HepG2 (cell line): Measurements from ENCODE around the gene MARS1. TPM values are rescaled to one million over a fixed set of nuclear protein-coding genes. Genes with fewer than 3 reads are reported as not detected.

Source experiments
- ATF7 ChIP-seq, 2 experiments: fragments of 450-650 bp in 1 of 2; sonication (generic) in 1 of 2; formaldehyde crosslinking in 1 of 2; IDR thresholded peaks; 2 replicates each; pipeline versions ENCODE4 v1.4.0 to v1.6.1; 2016 to 2020; ENCODE audit warnings: antibody characterized with exemption in 1 of 2, mild to moderate bottlenecking in 1 of 2, missing genetic modification reagents in 1 of 2
- DMAP1 ChIP-seq: IDR thresholded peaks from 2 replicates; pipeline ENCODE4 v1.6.1; 2016
- HES4 ChIP-seq: sonication (generic); formaldehyde crosslinking; IDR thresholded peaks from 2 replicates; pipeline ENCODE4 v1.9.0; 2021; ENCODE audit warnings: mild to moderate bottlenecking, missing genetic modification reagents, borderline replicate concordance
- IRX3 ChIP-seq: sonication (generic); formaldehyde crosslinking; IDR thresholded peaks from 2 replicates; pipeline ENCODE4 v1.8.1; 2023; ENCODE audit warnings: mild to moderate bottlenecking, low read depth, missing genetic modification reagents, borderline replicate concordance
- NFE2 ChIP-seq: sonication (generic); formaldehyde crosslinking; IDR thresholded peaks from 2 replicates; pipeline ENCODE4 v1.4.0; 2020; ENCODE audit warnings: missing genetic modification reagents
- NFE2L2 ChIP-seq: fragments of 150-350 bp; IDR thresholded peaks from 2 replicates; pipeline ENCODE4 v1.6.1; 2014; ENCODE audit warnings: low read length
- NFIB ChIP-seq: sonication (generic); formaldehyde crosslinking; IDR thresholded peaks from 2 replicates; pipeline ENCODE4 v1.9.0; 2021; ENCODE audit warnings: missing genetic modification reagents, mild to moderate bottlenecking, borderline replicate concordance
- SKI ChIP-seq: fragments of 450-650 bp; IDR thresholded peaks from one replicate; pipeline ENCODE4 v1.6.1; 2018; ENCODE audit warnings: mild to moderate bottlenecking; ENCODE audit not compliant: partially characterized antibody
- TCF7L2 ChIP-seq: IDR thresholded peaks from 2 replicates; pipeline ENCODE4 v1.6.1; 2011; ENCODE audit warnings: mild to moderate bottlenecking, low read depth, low read length, moderate library complexity
- U2AF1 ChIP-seq: fragments of 200-400 bp; formaldehyde crosslinking; optimal IDR thresholded peaks from 2 replicates; pipeline ENCODE3; 2017; ENCODE audit warnings: mild to moderate bottlenecking, low read depth, low read length
- ZNF224 ChIP-seq: sonication (generic); formaldehyde crosslinking; IDR thresholded peaks from 2 replicates; pipeline ENCODE4 v1.5.0; 2020; ENCODE audit warnings: mild to moderate bottlenecking, missing genetic modification reagents
- ZNF329 ChIP-seq: sonication (generic); formaldehyde crosslinking; IDR thresholded peaks from 2 replicates; pipeline ENCODE4 v1.9.0; 2021; ENCODE audit warnings: low read depth, mild to moderate bottlenecking, missing genetic modification reagents
- ZNF569 ChIP-seq: sonication (generic); formaldehyde crosslinking; IDR thresholded peaks from 2 replicates; pipeline ENCODE4 v1.5.0; 2020; ENCODE audit warnings: mild to moderate bottlenecking, missing genetic modification reagents, moderate library complexity, borderline replicate concordance
- ZNF598 ChIP-seq: sonication (generic); formaldehyde crosslinking; IDR thresholded peaks from 2 replicates; pipeline ENCODE4 v1.5.1; 2020; ENCODE audit warnings: mild to moderate bottlenecking, missing genetic modification reagents, borderline replicate concordance
- ZNF891 ChIP-seq: sonication (generic); formaldehyde crosslinking; IDR thresholded peaks from 2 replicates; pipeline ENCODE4 v1.5.0; 2020; ENCODE audit warnings: mild to moderate bottlenecking, missing genetic modification reagents
- polyA plus RNA-seq, 8 experiments: library from polyadenylated mRNA; depleted of rRNA in 3 of 8; stranded (reverse) in 7 of 8; unstranded in 1 of 8; fragments of >200 nt; fragmentation: Illumina TruSeq in 4 of 8; extraction: Trizol in 4 of 8; gene quantifications; 2 replicates each; pipeline versions ENCODE4 v1.2.1 to v1.2.3, GENCODE V29; 2011 to 2016; ENCODE audit warnings: low read depth in 4 of 8, missing spikeins in 1 of 8, mixed read lengths in 1 of 8; ENCODE audit not compliant: insufficient read depth in 1 of 8
- total RNA-seq, 5 experiments: library from RNA; depleted of rRNA; stranded (reverse); fragments of >200 nt; fragmentation: Illumina TruSeq; extraction: Trizol; gene quantifications; 2 replicates each; pipeline ENCODE4 v1.2.3, GENCODE V29; 2016; ENCODE audit warnings: low read depth in 1 of 5
- TF ChIP-seq, protein P1 (sequence below): sonication (generic); formaldehyde crosslinking; IDR thresholded peaks from 2 replicates; pipeline ENCODE4 v1.4.0; 2020; ENCODE audit warnings: mild to moderate bottlenecking, missing genetic modification reagents
- TF ChIP-seq, protein P2 (sequence below), 2 experiments: sonication (generic) in 1 of 2; formaldehyde crosslinking in 1 of 2; IDR thresholded peaks; 2 replicates each; pipeline versions ENCODE4 v1.6.1 to v1.9.0; 2014 to 2022; ENCODE audit warnings: antibody characterized with exemption in 1 of 2, borderline replicate concordance in 1 of 2, inconsistent platforms in 1 of 2, low read depth in 1 of 2, missing genetic modification reagents in 1 of 2
- TF ChIP-seq, protein P3 (sequence below): sonication (generic); formaldehyde crosslinking; IDR thresholded peaks from 2 replicates; pipeline ENCODE4 v1.5.1; 2020; ENCODE audit warnings: missing genetic modification reagents, mild to moderate bottlenecking, borderline replicate concordance

Gene MARS1
- total and polyA plus RNA-seq, 2 of the 13 experiments (the other 11 are each of a cell fraction or from before 2014, with no cell fraction given) = 115 to 181 TPM

DNA sequence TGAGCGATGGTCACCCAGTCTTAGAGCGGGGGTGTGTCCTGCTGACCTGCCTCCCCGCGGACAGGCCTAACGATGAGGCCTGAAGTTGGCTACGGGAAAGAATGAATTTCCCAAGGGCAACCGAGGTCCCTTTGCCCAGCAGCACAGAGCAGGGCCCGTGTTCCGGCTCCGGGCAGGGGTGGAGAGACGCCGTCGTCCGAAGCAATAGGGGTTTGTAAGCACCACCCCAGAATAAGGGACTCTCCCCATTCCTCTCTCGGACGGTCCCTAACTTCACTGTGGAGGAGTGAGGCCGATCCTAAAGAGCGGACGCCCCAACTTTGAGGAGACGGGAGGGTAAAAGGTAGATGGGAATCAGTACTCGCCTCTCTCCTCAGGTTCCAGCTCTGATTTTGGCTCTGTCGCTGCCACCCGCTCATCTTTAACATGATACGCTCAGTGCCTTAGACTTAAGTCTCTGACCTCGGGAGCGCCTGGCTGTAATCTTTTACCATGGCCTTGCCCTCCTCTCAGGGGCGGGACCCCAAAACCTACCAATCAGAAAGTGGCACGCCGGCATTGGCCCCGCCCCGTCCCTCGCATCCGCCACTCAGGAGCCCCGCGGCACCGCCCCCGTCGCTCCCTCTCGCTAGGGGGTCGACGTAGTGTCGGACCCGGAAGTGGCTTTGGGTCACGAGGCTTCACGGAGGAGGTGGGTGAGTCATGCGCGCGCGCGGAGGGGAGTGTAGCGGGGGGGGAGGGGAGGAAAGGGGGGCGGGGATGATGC lies 32.4 kb downstream of the MARS1 start, which contains the start of gene DDIT3 (continued):
- TF ChIP-seq, protein P1, sequence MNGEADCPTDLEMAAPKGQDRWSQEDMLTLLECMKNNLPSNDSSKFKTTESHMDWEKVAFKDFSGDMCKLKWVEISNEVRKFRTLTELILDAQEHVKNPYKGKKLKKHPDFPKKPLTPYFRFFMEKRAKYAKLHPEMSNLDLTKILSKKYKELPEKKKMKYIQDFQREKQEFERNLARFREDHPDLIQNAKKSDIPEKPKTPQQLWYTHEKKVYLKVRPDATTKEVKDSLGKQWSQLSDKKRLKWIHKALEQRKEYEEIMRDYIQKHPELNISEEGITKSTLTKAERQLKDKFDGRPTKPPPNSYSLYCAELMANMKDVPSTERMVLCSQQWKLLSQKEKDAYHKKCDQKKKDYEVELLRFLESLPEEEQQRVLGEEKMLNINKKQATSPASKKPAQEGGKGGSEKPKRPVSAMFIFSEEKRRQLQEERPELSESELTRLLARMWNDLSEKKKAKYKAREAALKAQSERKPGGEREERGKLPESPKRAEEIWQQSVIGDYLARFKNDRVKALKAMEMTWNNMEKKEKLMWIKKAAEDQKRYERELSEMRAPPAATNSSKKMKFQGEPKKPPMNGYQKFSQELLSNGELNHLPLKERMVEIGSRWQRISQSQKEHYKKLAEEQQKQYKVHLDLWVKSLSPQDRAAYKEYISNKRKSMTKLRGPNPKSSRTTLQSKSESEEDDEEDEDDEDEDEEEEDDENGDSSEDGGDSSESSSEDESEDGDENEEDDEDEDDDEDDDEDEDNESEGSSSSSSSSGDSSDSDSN (CRISPR knock-in tag) = peak; percentile 51; the same call in 1 of the 2 replicates
- TF ChIP-seq, protein P2, sequence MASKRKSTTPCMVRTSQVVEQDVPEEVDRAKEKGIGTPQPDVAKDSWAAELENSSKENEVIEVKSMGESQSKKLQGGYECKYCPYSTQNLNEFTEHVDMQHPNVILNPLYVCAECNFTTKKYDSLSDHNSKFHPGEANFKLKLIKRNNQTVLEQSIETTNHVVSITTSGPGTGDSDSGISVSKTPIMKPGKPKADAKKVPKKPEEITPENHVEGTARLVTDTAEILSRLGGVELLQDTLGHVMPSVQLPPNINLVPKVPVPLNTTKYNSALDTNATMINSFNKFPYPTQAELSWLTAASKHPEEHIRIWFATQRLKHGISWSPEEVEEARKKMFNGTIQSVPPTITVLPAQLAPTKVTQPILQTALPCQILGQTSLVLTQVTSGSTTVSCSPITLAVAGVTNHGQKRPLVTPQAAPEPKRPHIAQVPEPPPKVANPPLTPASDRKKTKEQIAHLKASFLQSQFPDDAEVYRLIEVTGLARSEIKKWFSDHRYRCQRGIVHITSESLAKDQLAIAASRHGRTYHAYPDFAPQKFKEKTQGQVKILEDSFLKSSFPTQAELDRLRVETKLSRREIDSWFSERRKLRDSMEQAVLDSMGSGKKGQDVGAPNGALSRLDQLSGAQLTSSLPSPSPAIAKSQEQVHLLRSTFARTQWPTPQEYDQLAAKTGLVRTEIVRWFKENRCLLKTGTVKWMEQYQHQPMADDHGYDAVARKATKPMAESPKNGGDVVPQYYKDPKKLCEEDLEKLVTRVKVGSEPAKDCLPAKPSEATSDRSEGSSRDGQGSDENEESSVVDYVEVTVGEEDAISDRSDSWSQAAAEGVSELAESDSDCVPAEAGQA (IDR thresholded peaks at IDR 0.05; ENCODE audit: low read depth) = no peak
- TF ChIP-seq, protein P2 (CRISPR knock-in tag; IDR thresholded peaks at IDR 0.05; ENCODE audit: borderline replicate concordance) = no peak
- TF ChIP-seq U2AF1 (no peak), SKI (peak; percentile 32), ZNF329 (CRISPR knock-in tag) (no peak), DMAP1 (CRISPR knock-in tag) (peak; percentile 57; the same call in 1 of the 2 replicates), ZNF224 (CRISPR knock-in tag) (no peak), NFE2 (CRISPR knock-in tag) (no peak), ATF7 (IDR thresholded peaks at IDR 0.05) (peak; percentile 16; the same call in 1 of the 2 replicates), ATF7 (CRISPR knock-in tag; IDR thresholded peaks at IDR 0.05) (peak; percentile 42; the same call in 1 of the 2 replicates), ZNF598 (peak; percentile 89; the same call in 1 of the 2 replicates), IRX3 (CRISPR knock-in tag) (no peak), ZNF891 (CRISPR knock-in tag) (peak; percentile 35; the same call in 1 of the 2 replicates), NFE2L2 (no peak), ZNF569 (no peak), HES4 (no peak), TCF7L2 (no peak), NFIB (CRISPR knock-in tag) (no peak)
- TF ChIP-seq, protein P3, sequence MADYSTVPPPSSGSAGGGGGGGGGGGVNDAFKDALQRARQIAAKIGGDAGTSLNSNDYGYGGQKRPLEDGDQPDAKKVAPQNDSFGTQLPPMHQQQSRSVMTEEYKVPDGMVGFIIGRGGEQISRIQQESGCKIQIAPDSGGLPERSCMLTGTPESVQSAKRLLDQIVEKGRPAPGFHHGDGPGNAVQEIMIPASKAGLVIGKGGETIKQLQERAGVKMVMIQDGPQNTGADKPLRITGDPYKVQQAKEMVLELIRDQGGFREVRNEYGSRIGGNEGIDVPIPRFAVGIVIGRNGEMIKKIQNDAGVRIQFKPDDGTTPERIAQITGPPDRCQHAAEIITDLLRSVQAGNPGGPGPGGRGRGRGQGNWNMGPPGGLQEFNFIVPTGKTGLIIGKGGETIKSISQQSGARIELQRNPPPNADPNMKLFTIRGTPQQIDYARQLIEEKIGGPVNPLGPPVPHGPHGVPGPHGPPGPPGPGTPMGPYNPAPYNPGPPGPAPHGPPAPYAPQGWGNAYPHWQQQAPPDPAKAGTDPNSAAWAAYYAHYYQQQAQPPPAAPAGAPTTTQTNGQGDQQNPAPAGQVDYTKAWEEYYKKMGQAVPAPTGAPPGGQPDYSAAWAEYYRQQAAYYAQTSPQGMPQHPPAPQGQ (CRISPR knock-in tag) = no peak
